GM18508 (cell line): ENCODE measurements around the gene TMEM169.

Experiments used
- ATAC-seq: cut with Tn5 transposase; IDR thresholded peaks from one replicate; pipeline ENCODE4 v1.9.1; 2021; ENCODE audit warnings: moderate number of reproducible peaks; ENCODE audit not compliant: insufficient read depth, unreplicated experiment

TMEM169 gene

GRCh38 chr2:216098421-216099334, 17.0 kb downstream of the TMEM169 start:
- no peak for ATAC-seq

DNA sequence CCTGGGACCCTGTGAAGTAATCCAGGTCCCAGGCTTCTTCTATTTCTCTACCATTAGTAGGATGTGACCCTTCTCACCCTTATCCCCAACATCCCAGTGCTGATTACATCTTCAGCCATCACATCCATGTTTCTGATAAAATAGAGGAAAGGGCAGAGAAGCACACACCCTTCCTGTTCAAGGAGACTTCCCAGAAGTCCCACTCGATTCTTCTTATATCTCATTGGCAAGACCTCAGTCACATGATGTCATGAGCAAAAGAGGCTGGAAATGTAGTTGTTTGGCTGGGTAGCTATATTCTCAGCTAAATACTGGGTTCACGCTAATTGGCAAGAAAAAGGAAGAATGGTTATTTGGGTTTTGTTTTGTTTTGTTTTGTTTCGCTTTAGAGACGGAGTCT, 19.4 kb downstream of the TMEM169 start:
- no peak for ATAC-seq

DNA sequence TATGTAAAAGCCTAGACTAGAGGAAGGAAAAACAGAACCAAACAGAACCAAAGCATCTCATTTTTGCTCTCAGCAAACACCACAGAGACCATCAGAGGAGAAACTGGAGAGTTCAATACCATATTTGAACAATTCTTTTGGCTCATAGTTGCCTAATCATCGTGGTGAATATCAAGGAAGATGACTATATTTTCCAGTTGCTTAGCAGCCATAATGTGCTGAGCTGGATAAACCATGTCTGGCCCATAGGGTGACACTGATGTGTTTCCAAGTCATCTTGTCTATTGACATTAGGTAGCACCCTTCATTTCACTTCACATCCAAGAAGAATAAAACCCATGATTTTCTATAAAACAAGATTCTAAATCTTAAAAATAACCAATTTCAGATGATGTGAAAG, 21.5 kb downstream of the TMEM169 start:
- ATAC-seq = no peak

- no peak for ATAC-seq
These were observed 23.0 kb downstream of the TMEM169 start for GRCh38 chr2:216104691-216105090.

- no peak for ATAC-seq
These were observed 25.6 kb downstream of the TMEM169 start for GRCh38 chr2:216107320-216107719.

DNA sequence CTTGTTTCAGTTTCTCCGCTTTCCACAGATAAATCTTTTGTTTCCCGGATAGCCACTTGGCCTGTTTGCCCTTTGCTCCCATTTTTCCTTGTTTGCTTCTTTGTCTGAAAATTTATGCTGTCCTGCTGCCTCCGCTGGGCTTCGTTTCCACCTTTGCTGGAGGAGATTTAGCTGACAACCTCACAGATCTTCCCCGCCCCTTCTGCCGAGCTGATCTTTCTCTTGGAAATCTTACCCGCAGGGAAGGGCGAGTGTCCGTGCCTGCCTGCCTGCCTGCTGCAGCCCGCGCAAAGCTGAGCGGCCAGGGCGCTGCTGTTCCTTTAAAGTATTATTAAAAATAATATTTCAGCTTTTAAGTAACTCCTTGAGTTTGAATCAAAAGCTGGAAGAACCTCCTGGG, 26.0 kb downstream of the TMEM169 start:
- no peak for ATAC-seq

DNA sequence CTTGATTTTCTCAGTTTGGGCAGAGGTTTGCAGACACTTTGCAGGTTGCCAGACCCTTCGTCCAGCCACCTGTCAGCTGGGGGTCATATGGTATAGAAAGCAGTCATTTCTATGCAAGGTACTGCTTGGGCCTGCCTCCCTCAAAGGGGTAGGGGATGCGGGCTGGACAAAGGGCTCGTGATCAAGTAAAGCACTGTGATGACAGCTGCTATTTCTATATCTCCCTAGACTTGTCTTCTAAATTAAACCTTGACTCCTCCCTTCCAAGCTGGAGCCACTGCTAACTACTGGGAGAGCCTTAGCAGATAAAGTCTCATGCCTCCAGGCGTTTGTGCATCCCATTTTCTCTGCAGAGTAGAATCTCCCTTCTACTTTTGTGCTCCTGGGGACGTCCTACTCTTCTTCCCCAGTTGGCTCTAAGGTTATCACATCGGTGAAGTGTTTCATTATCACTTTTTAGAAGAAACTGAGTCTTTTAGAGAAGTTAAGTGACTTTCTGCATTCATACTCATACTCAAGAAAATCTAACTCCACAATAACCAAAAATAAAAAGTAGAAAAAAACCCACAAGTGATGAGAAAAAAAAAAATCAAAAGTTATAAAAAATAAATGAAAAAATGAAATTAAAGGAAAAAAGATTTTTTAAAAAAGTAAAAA, 26.7 kb downstream of the TMEM169 start:
- no peak for ATAC-seq

DNA sequence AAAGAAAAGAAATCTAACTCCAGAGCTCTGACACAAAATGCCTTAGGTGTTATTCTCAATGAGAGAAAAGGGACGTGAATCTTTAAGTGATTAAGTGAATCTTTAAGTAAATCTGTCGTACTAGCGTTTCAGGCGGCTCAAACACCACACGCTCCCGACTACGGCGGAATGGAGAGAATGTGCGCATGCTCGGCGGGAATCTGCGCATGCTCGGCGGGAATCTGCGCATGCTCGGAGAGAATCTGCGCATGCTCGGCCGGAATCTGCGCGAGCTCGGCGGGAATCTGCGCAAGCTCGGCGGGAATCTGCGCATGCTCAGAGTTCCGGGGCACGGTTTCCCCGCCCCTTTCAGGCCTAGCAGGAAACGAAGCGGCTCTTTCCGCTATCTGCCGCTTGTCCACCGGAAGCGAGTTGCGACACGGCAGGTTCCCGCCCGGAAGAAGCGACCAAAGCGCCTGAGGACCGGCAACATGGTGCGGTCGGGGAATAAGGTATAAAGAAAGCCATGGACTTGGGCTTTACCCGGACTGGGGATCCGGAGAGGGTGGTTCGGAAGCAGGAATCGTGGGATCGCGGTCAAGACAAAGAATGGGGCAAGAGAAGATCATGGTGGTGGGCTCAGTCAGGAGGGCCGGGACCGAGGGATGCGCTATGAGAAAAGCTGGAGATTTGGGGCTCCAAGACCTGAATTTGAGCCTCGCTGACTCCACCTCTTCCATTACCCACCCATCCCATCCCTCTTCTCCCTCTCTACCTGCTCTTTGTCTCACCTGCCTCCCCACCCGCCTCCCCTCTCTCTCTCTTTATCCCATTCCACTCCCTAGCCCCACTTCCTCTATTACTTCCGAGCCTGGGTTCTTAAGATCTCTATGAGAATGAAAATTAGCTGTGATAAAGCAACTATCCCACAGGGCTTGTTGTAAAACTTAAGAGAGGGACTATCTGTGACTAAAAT, 27.5 kb downstream of the TMEM169 start, which contains the start of gene XRCC5:
TSS of gene XRCC5 (plus strand) at position 382 of the 955 bp plus-strand sequence. CDS start at position 471, 89 bp downstream.
- no peak for ATAC-seq

GRCh38 chr2:216109962-216110614, 28.4 kb downstream of the TMEM169 start:
- ATAC-seq = no peak

- ATAC-seq = no peak
These were observed 28.9 kb downstream of the TMEM169 start for GRCh38 chr2:216110620-216111019.

DNA sequence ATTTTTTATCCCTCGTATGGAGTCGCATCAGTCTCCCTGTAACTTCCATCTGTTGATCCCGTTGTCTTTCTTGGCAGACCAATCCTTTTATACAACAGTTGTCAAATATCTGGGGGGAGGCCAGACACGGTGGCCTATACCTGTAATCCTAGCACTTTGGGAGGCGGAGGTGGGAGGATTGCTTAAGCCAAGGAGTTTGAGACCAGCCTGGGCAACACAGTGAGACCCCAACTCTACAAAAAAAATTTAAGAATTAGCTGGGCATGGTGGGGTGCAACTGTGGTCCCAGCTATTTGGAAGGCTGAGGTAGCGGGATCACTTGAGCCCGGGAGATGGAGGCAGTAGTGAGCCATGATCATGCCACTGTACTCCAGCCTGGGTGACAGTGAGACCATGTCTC, 29.4 kb downstream of the TMEM169 start:
- no peak for ATAC-seq

- ATAC-seq = no peak
These were observed 31.2 kb downstream of the TMEM169 start for GRCh38 chr2:216112926-216113325.

GRCh38 chr2:216113572-216113971, 31.9 kb downstream of the TMEM169 start:
- ATAC-seq = peak; percentile 55

DNA sequence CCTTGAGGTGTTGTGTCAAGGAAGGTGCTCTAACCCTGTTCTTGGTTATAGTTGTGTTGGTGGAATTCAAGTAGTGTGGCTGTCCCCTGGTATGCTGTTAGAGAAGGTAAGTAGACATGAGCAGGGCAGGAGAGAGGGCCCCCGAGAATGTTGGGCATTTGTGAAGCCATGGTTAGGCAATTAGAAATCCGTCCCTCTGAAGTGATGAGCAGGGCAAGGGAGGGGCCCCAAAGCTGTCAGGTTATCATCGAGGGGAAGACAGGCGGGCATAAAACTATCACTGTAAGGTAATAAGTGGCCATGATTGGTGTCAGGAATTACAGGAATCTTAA, 32.6 kb downstream of the TMEM169 start:
- ATAC-seq = no peak

DNA sequence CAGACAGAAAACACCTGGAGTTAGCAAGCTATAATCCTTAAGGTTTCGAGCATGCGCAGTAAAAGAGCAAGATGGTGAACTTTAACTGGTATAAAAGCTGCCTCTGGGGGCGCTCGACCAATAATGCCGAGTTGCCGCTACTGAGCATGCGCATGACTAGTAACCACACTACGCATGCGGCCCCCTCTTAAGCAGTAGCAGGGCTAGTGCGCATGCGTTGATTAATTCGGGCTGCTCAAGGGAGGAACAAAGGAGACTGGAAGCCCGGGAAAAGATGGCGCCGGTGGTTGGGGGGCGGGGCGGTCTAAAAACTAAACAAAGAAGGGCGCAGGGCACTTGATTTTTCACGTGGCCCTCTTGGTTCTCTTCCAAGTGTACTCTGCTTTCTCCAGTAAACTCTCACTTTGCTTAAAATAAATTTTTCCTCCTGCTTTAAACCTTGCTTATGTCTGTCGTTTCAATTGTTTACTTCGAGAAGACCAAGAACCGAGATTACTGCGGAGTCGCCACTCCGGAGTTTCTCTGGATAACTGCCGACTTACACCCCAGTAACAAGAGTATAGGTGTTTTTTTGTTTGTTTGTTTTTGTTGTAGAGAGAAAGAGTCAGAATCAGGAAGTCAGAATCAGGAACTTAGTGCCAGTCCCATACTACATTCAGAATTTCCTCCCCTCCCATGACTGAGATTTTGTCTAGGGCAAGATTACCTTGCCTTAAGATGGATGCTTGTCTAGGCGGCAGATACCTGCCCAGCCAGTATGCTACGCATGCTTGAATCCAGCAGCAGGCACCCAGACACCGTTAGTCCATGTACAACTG, 33.2 kb downstream of the TMEM169 start:
- peak; percentile 24 for ATAC-seq

GRCh38 chr2:216116418-216116817, 34.7 kb downstream of the TMEM169 start:
- ATAC-seq = no peak

GRCh38 chr2:216117561-216118340, 36.0 kb downstream of the TMEM169 start:
- ATAC-seq = no peak

DNA sequence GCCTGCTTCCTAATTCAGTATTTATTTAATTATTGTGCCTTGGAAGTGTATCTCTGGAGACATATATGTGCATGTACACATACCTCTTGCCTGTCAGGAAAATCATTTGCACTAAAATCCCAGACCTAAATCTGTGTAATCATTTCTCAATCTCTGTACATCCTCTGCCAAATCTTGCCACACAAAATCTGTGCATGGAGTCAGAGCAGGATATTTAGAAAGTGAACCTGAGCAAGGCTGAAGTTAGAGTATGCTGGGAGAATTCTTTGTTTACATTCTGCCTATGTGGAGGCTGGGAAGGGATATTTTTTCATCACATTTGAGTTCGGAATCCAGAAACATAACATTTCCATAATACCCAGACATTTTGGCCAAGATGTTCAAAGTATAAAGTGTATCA, 36.8 kb downstream of the TMEM169 start:
- ATAC-seq = no peak
